ENCODE measurements around the gene RASAL2. TPM values are rescaled to one million over a fixed set of nuclear protein-coding genes. Genes with fewer than 3 reads are reported as not detected.
A peak's percentile ranks its signal among the peaks of the same experiment; 100 is the strongest.

The RASAL2 gene
- polyA plus RNA-seq, 1 experiment = 21.4 TPM

- ChIA-PET CTCF (no interaction called here), POLR2A (interaction anchor here (0.7 kb wide), 1 partner anchor 66 kb away, joined by 3 read pairs; no protein-coding TSS in a partner anchor)
- Histone ChIP-seq H3K27me3 (ENCODE audit: control insufficient read depth, insufficient read depth, low read length) (no peaks in the 10 kb centered on the region), H3K4me3 (ENCODE audit: low read depth, low read length) (no peak overlapping the region), H3K27ac (ENCODE audit: low read depth, low read length) (no peak overlapping the region), H3K9me3 (ENCODE audit: control insufficient read depth, insufficient read depth, low read length) (no peaks in the 10 kb centered on the region)
- DNase-seq (ENCODE audit: low read depth, low spot score) = no peak
- no peak for TF ChIP-seq CTCF (IDR thresholded peaks at IDR 0.05; ENCODE audit: low read depth, low read length)
Measured at GRCh38 chr1:178160736-178161475, 67.0 kb downstream of the RASAL2 start.

DNA sequence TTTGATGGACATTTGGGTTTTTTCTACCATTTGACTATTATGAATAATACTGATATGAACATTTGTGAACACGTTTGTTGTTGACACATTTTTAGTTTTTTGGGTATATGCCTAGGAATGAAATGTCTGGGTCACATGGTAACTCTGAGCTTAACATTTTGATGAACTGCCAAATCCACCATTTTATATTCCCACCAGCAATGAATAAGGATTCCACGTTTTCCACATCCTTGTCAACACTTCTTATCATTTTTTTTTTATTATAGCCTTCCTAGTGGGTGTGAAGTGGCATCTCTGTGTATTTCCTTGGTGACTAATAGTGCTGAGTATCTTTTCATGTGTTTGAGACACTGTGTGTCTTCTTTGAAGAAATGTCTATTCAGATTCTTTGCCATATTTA, 67.6 kb downstream of the RASAL2 start:
- Histone ChIP-seq H3K4me3 (ENCODE audit: low read depth, low read length) (no peak overlapping the region), H3K9me3 (ENCODE audit: control insufficient read depth, insufficient read depth, low read length) (no peaks in the 10 kb centered on the region), H3K27ac (ENCODE audit: low read depth, low read length) (no peak overlapping the region), H3K27me3 (ENCODE audit: control insufficient read depth, insufficient read depth, low read length) (no peaks in the 10 kb centered on the region)
- POLR2A ChIA-PET = interaction anchor here (0.7 kb wide), 1 partner anchor 67 kb away, joined by 3 read pairs; no protein-coding TSS in a partner anchor
- TF ChIP-seq CTCF (IDR thresholded peaks at IDR 0.05; ENCODE audit: low read depth, low read length) = no peak
- CTCF ChIA-PET = no interaction called here
- DNase-seq (ENCODE audit: low read depth, low spot score) = no peak

- DNase-seq (ENCODE audit: low read depth, low spot score) = no peak
- TF ChIP-seq CTCF (IDR thresholded peaks at IDR 0.05; ENCODE audit: low read depth, low read length) = no peak
- Histone ChIP-seq H3K4me3 (ENCODE audit: low read depth, low read length) (no peak overlapping the region), H3K27me3 (ENCODE audit: control insufficient read depth, insufficient read depth, low read length) (no peaks in the 10 kb centered on the region), H3K27ac (ENCODE audit: low read depth, low read length) (no peak overlapping the region), H3K9me3 (ENCODE audit: control insufficient read depth, insufficient read depth, low read length) (no peaks in the 10 kb centered on the region)
- ChIA-PET CTCF (no interaction called here), POLR2A (no interaction called here)
Measured at GRCh38 chr1:178165196-178165595, 71.3 kb downstream of the RASAL2 start.

GRCh38 chr1:178166429-178167024, 72.6 kb downstream of the RASAL2 start:
- ChIA-PET POLR2A (no interaction called here), CTCF (no interaction called here)
- no peaks in the 10 kb centered on the region for H3K9me3 ChIP-seq (ENCODE audit: control insufficient read depth, insufficient read depth, low read length)
- TF ChIP-seq CTCF (IDR thresholded peaks at IDR 0.05; ENCODE audit: low read depth, low read length) = no peak
- no peak for DNase-seq (ENCODE audit: low read depth, low spot score)
- H3K27me3 ChIP-seq (ENCODE audit: control insufficient read depth, insufficient read depth, low read length) = no peaks in the 10 kb centered on the region
- no peak overlapping the region for H3K27ac ChIP-seq (ENCODE audit: low read depth, low read length)
- no peak overlapping the region for H3K4me3 ChIP-seq (ENCODE audit: low read depth, low read length)

DNA sequence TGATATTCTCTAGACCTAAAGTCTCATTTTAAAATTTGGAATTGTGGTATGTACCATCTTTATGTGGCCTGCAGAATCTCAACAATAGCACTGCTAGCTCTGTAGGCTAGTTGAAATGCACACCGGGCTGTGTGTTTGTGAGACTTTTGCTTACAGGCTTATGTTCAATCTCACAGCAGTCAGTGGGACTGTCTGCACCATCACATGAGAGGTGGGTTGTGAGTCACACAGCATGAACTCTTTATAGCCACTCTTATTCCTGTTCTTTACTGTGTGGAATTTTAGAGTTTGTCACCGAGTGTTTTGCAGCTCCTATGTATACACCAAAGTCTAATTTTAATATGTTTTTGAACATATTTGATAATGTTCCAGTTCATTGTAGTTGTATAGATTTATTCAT, 74.6 kb downstream of the RASAL2 start:
- H3K4me3 ChIP-seq (ENCODE audit: low read depth, low read length) = no peak overlapping the region
- CTCF ChIA-PET = no interaction called here

More for the DNA sequence above, 74.6 kb downstream of the RASAL2 start:
- POLR2A ChIA-PET = no interaction called here
- Histone ChIP-seq H3K9me3 (ENCODE audit: control insufficient read depth, insufficient read depth, low read length) (no peaks in the 10 kb centered on the region), H3K27ac (ENCODE audit: low read depth, low read length) (no peak overlapping the region), H3K27me3 (ENCODE audit: control insufficient read depth, insufficient read depth, low read length) (no peaks in the 10 kb centered on the region)
- no peak for TF ChIP-seq CTCF (IDR thresholded peaks at IDR 0.05; ENCODE audit: low read depth, low read length)
- peak; percentile 13 for DNase-seq (ENCODE audit: low read depth, low spot score)

Measured in AG04450 (cell line).